Measurements from ENCODE around the gene ARL5C. TPM values are rescaled to one million over a fixed set of nuclear protein-coding genes. Genes with fewer than 3 reads are reported as not detected.

ARL5C gene
- total and polyA plus RNA-seq, 8 donors, result 0.31 to 1.0 (median 0.73) TPM; not detected in 3

DNA sequence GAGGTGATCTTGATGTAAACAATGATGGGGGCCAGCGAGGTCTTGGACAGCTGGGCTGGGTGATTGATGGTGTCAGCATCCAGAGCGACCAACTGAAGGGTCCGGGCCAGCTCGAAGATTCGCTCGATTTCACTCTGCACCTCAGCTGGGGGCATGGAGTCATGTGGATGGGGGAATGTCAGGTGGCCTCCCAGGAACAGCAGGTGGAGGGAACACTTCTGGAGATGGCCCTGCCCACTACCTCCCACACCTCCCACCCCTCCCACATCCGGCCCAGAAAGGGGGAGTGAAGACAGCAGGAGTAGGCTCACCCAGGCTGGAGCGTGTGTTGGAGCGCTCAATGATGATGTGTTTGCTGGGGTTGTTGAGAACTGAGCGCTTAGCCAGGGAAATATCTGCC is 17.8 kb upstream of the ARL5C start:
- no peak overlapping the region for H3K27ac ChIP-seq
- ATAC-seq (no peak), DNase-seq (no peak), FAIRE-seq (no peak)
- H3K27me3 ChIP-seq, result no peaks in the 10 kb centered on the region
- no peak overlapping the region for H3K4me3 ChIP-seq
- WGBS, 2 donors, result 87 to 90% methylated on average over 10 of the region's 10 CpGs
- no peaks in the 10 kb centered on the region for H3K36me3 ChIP-seq
- H3K9me3 ChIP-seq, result no peaks in the 10 kb centered on the region
- TF ChIP-seq, protein P1, sequence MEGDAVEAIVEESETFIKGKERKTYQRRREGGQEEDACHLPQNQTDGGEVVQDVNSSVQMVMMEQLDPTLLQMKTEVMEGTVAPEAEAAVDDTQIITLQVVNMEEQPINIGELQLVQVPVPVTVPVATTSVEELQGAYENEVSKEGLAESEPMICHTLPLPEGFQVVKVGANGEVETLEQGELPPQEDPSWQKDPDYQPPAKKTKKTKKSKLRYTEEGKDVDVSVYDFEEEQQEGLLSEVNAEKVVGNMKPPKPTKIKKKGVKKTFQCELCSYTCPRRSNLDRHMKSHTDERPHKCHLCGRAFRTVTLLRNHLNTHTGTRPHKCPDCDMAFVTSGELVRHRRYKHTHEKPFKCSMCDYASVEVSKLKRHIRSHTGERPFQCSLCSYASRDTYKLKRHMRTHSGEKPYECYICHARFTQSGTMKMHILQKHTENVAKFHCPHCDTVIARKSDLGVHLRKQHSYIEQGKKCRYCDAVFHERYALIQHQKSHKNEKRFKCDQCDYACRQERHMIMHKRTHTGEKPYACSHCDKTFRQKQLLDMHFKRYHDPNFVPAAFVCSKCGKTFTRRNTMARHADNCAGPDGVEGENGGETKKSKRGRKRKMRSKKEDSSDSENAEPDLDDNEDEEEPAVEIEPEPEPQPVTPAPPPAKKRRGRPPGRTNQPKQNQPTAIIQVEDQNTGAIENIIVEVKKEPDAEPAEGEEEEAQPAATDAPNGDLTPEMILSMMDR (IDR thresholded peaks at IDR 0.05), result no peak
- no peaks in the 10 kb centered on the region for H3K4me1 ChIP-seq
- intact Hi-C loops (cut with DNase I), result no loop called here

DNA sequence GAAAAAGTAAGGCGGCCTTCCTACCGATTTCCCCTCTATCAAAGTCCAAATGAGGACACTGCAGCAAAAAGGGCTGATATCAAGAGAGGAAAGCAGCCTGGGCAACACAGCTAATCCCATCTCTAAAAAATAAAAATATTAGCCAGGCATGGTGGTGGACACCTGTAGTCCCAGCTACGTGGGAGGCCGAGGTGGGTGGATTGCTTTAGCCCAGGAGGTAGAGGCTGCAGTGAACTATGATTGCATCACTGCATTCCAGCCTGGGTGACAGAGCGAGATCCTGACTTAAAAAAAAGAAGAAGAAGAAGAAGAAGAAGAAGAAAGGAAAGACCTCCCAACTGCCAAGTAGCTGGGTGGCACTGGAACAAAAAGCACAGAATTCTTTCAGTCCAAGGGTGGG is 17.1 kb upstream of the ARL5C start:
- Histone ChIP-seq H3K4me3 (no peak overlapping the region), H3K36me3 (no peaks in the 10 kb centered on the region), H3K4me1 (no peaks in the 10 kb centered on the region), H3K27ac (no peak overlapping the region), H3K27me3 (no peaks in the 10 kb centered on the region), H3K9me3 (no peaks in the 10 kb centered on the region)
- ATAC-seq, result no peak
- 93 to 94% methylated on average over 5 of the region's 5 CpGs for WGBS, 2 donors
- no peak for FAIRE-seq
- intact Hi-C loops (cut with DNase I), result no loop called here
- no peak for DNase-seq
- TF ChIP-seq, protein P1 (IDR thresholded peaks at IDR 0.05), result no peak

DNA sequence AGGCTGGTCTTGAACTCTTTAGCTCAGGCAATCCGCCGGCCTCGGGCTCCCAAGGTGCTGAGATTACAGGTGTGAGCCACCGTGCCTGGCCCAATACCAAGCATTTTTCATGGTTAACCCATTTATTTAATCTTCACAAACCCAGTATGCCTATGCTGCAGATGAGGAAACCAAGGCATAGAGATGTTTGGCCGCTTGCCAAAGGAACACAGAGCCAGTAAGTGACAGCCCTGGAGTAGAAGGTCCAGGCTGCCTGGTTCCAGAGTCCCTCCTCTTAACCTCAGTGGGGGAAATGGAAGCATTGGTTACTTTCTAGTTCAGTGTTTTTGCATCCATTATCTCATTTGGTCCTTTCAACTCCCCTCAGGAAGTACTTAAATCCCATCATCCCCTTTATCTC is 15.3 kb upstream of the ARL5C start:
- H3K36me3 ChIP-seq, result no peaks in the 10 kb centered on the region
- 77 to 85% methylated on average over 5 of the region's 5 CpGs for WGBS, 2 donors

DNA sequence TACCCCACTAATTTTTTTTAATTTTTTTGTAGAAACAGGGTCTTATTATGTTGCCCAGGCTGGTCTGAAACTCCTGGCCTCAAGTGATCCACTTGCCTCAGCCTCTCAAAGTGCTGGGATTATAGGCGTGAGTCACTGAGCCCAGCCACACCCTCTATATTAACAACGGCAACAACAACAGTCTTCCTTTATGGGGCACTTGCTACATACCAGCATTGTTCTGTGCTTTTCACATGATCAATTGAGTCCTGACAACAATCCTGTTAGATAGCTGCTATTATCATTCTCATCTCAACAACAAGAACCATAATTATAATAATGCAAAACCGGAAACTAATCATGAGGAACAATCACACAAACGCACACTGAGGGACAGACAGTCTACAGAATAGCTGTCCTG is 12.6 kb upstream of the ARL5C start:
- WGBS, 2 donors, result 93 to 95% methylated on average over 4 of the region's 4 CpGs
- Histone ChIP-seq H3K4me3 (no peak overlapping the region), H3K9me3 (no peaks in the 10 kb centered on the region), H3K27ac (no peak overlapping the region), H3K4me1 (no peaks in the 10 kb centered on the region), H3K27me3 (no peaks in the 10 kb centered on the region), H3K36me3 (no peaks in the 10 kb centered on the region)
- TF ChIP-seq, protein P1 (IDR thresholded peaks at IDR 0.05), result no peak
- FAIRE-seq (no peak), ATAC-seq (no peak), DNase-seq (no peak)
- intact Hi-C loops (cut with DNase I), result no loop called here

More for the DNA sequence above, 15.3 kb upstream of the ARL5C start:
- H3K27ac ChIP-seq, result no peak overlapping the region
- TF ChIP-seq, protein P1 (IDR thresholded peaks at IDR 0.05), result no peak
- FAIRE-seq (no peak), DNase-seq (no peak), ATAC-seq (no peak)
- H3K4me3 ChIP-seq, result no peak overlapping the region
- H3K27me3 ChIP-seq, result no peaks in the 10 kb centered on the region
- no peaks in the 10 kb centered on the region for H3K9me3 ChIP-seq
- no peaks in the 10 kb centered on the region for H3K4me1 ChIP-seq
- intact Hi-C loops (cut with DNase I), result no loop called here

DNA sequence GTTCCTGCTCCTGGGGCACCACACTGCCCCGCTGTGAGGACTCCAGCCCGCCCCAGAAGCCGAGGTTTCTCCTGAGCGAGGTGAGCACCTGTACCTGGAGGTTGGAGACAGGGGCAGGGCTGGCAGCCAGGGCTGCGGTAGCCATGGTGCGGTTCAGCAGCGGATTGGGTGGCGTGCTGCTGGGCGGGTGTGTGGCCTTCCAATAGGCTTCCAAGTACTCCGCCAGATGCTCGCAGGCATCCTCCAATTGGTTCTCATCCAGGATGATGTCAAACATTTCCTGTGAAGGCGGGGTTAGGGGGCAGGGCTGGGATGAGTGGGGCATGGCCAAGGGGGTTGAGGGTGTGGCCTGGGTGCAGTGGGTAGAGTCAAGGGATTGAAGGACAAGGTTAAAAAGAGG is 11.3 kb upstream of the ARL5C start:
- intact Hi-C loops (cut with DNase I), result no loop called here
- FAIRE-seq (no peak), DNase-seq (no peak)

More for the DNA sequence above, 11.3 kb upstream of the ARL5C start:
- TF ChIP-seq, protein P1 (IDR thresholded peaks at IDR 0.05), result no peak
- ATAC-seq, result no peak
- no peak overlapping the region for H3K4me3 ChIP-seq
- no peak overlapping the region for H3K27ac ChIP-seq
- no peaks in the 10 kb centered on the region for H3K4me1 ChIP-seq
- no peaks in the 10 kb centered on the region for H3K27me3 ChIP-seq
- whole genome bisulfite sequencing, 2 donors, result 91 to 92% methylated on average over 12 of the region's 12 CpGs
- no peaks in the 10 kb centered on the region for H3K9me3 ChIP-seq
- H3K36me3 ChIP-seq, result no peaks in the 10 kb centered on the region
